ENCODE data around the gene MAGEB17. TPM values are rescaled to one million over a fixed set of nuclear protein-coding genes. Genes with fewer than 3 reads are reported as not detected.

MAGEB17 gene
- total and polyA plus RNA-seq, 9 of the 15 experiments (the other 6 are each of a cell fraction or from before 2014, with no cell fraction given), result 0.07 to 0.45 (median 0.14) TPM; not detected in 1

GRCh38 chrX:16164748-16165147 lies 2.5 kb upstream of the MAGEB17 start:
- ATAC-seq (no peak), FAIRE-seq (no peak), DNase-seq (ENCODE audit: extremely low read depth in 1 of 4, low spot score in 3 of 4) (no peak)
- Histone ChIP-seq H3K9me3 (replicated peaks; ENCODE audit: control insufficient read depth, insufficient read depth, low read depth, low read length) (no peaks in the 10 kb centered on the region), H3K4me2 (ENCODE audit: insufficient read depth, low read length) (no peak overlapping the region), H3K4me1 (replicated peaks in 1 of 2; ENCODE audit: control insufficient read depth in 2 of 2, insufficient read depth in 2 of 2, low read length in 2 of 2) (no peaks in the 10 kb centered on the region), H3K9ac (ENCODE audit: insufficient read depth in 1 of 2, low read depth in 2 of 2, low read length in 2 of 2) (no peak overlapping the region), H3K9me1 (ENCODE audit: control insufficient read depth, insufficient read depth, low read length) (no peaks in the 10 kb centered on the region), H2AFZ (ENCODE audit: low read depth, low read length) (no peak overlapping the region), H3K36me3 (ENCODE audit: control insufficient read depth, insufficient read depth, low read length) (no peaks in the 10 kb centered on the region), H3K79me2 (ENCODE audit: control insufficient read depth, insufficient read depth, low read length) (no peaks in the 10 kb centered on the region), H3K4me3 (no peak overlapping the region), H3K27ac (ENCODE audit: extremely low read depth, low read depth, low read length) (no peak overlapping the region), H4K20me1 (replicated peaks; ENCODE audit: control insufficient read depth, insufficient read depth, low read length) (no peaks in the 10 kb centered on the region), H3K27me3 (ENCODE audit: control insufficient read depth in 2 of 2, insufficient read depth in 2 of 2, low read length in 2 of 2) (no peaks in the 10 kb centered on the region)
- TF ChIP-seq ZNF512 (tag; IDR thresholded peaks at IDR 0.05) (peak; percentile 74), ATF1 (CRISPR knock-in tag; IDR thresholded peaks at IDR 0.05) (no peak), ATF1 (tag; IDR thresholded peaks at IDR 0.05) (no peak)
- ChIA-PET CTCF (ENCODE audit: low intra/inter-chr PET ratio) (no interaction called here), POLR2A (interaction anchor here (1.3 kb wide), 1 partner anchor 10 kb away, joined by 3 read pairs; no protein-coding TSS in a partner anchor)
- 8% methylated on average over 2 of the region's 3 CpGs for WGBS (ENCODE audit: insufficient coverage, low coverage, missing lambda C conversion rate)
- no TSS peak for BruUV-seq (replicated peaks)
- intact Hi-C loops (cut with micrococcal nuclease), result no loop called here
- in situ Hi-C loops (cut with MboI), result no loop called here

GRCh38 chrX:16171039-16171438 lies 3.8 kb downstream of the MAGEB17 start:
- intact Hi-C loops (cut with micrococcal nuclease), result no loop called here
- no TSS peak for BruUV-seq (replicated peaks)
- in situ Hi-C loops (cut with MboI), result no loop called here
- WGBS (ENCODE audit: insufficient coverage, low coverage, missing lambda C conversion rate), result 18% methylated on average over 9 of the region's 9 CpGs
- Histone ChIP-seq H3K9ac (ENCODE audit: insufficient read depth in 1 of 2, low read depth in 2 of 2, low read length in 2 of 2) (no peak overlapping the region), H3K4me3 (no peak overlapping the region), H3K9me1 (ENCODE audit: control insufficient read depth, insufficient read depth, low read length) (no peaks in the 10 kb centered on the region), H2AFZ (ENCODE audit: low read depth, low read length) (no peak overlapping the region), H3K36me3 (ENCODE audit: control insufficient read depth, insufficient read depth, low read length) (no peaks in the 10 kb centered on the region), H3K4me2 (ENCODE audit: insufficient read depth, low read length) (no peak overlapping the region), H3K9me3 (replicated peaks; ENCODE audit: control insufficient read depth, insufficient read depth, low read depth, low read length) (no peaks in the 10 kb centered on the region), H3K79me2 (ENCODE audit: control insufficient read depth, insufficient read depth, low read length) (no peaks in the 10 kb centered on the region), H4K20me1 (replicated peaks; ENCODE audit: control insufficient read depth, insufficient read depth, low read length) (no peaks in the 10 kb centered on the region), H3K4me1 (replicated peaks in 1 of 2; ENCODE audit: control insufficient read depth in 2 of 2, insufficient read depth in 2 of 2, low read length in 2 of 2) (no peaks in the 10 kb centered on the region), H3K27me3 (ENCODE audit: control insufficient read depth in 2 of 2, insufficient read depth in 2 of 2, low read length in 2 of 2) (no peaks in the 10 kb centered on the region), H3K27ac (ENCODE audit: extremely low read depth, low read depth, low read length) (no peak overlapping the region)
- DNase-seq (ENCODE audit: extremely low read depth in 1 of 4, low spot score in 3 of 4) (no peak), ATAC-seq (no peak), FAIRE-seq (no peak)
- TF ChIP-seq ZNF551 (CRISPR knock-in tag; IDR thresholded peaks at IDR 0.05), result no peak
- no peak for TF ChIP-seq LARP7 (IDR thresholded peaks at IDR 0.05)
- no peak for TF ChIP-seq FUS (optimal IDR thresholded peaks at IDR 0.05; ENCODE audit: low read depth, low read length)
- no peak for TF ChIP-seq ZNF274 (IDR thresholded peaks at IDR 0.05; ENCODE audit: borderline replicate concordance, low read depth, low read length)
- TF ChIP-seq HNRNPK (IDR thresholded peaks at IDR 0.05; ENCODE audit: low read depth, low read length, poor library complexity, severe bottlenecking), result no peak
- TF ChIP-seq NFRKB (IDR thresholded peaks at IDR 0.05; ENCODE audit: low read depth), result no peak
- TF ChIP-seq SNAPC5 (CRISPR knock-in tag; IDR thresholded peaks at IDR 0.05), result no peak
- no peak for TF ChIP-seq XRCC3 (IDR thresholded peaks at IDR 0.05)
- ChIA-PET POLR2A (no interaction called here), CTCF (ENCODE audit: low intra/inter-chr PET ratio) (no interaction called here)

Data from K562 (cell line).